Measurements from ENCODE around the gene VWCE.

Gene VWCE

DNA sequence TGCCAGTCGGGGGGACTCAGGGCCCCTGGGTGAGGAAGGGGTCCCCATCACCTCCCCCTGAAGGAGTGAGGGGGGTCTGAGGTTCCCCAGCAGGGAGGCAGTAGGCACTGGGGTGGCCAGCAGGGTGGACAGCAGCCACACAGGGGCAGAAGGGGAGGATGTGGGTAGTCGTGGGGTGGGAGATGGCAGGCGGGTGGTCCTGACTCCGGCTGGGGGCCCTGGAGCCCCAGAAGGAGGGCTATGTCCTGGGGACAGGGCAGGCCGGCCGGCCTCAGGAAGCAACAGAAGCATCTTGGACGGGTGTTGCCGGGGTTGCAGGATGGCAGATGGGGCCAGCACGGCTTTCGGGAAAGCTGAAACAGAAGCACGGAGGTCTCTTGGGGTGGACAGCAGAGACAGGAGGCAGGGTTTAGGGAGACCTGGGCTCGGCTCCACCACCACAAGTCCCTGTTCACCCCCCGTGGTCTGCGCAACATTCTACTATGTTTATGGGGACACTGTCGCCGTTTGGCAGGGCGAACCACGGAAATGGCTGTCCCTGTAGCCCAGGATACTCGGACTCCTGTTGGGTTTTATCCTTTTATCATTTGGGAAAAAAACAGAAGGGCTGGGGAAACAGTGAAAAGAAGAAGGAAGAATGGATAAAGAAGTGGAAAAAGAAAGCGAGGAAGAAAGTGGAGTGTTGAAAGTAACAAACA, 14.1 kb downstream of the VWCE start:
- Histone ChIP-seq H3K9me3 (ENCODE audit: control insufficient read depth, insufficient read depth, low read length) (no peaks in the 10 kb centered on the region), H3K36me3 (ENCODE audit: insufficient read depth, low read length) (peaks cover 12% of the 10 kb centered on the region; the same call in 1 of the 2 replicates), H3K9ac (ENCODE audit: low read depth, low read length) (no peak overlapping the region), H3K4me1 (ENCODE audit: insufficient read depth, low read length) (peaks cover 18% of the 10 kb centered on the region)

DNA sequence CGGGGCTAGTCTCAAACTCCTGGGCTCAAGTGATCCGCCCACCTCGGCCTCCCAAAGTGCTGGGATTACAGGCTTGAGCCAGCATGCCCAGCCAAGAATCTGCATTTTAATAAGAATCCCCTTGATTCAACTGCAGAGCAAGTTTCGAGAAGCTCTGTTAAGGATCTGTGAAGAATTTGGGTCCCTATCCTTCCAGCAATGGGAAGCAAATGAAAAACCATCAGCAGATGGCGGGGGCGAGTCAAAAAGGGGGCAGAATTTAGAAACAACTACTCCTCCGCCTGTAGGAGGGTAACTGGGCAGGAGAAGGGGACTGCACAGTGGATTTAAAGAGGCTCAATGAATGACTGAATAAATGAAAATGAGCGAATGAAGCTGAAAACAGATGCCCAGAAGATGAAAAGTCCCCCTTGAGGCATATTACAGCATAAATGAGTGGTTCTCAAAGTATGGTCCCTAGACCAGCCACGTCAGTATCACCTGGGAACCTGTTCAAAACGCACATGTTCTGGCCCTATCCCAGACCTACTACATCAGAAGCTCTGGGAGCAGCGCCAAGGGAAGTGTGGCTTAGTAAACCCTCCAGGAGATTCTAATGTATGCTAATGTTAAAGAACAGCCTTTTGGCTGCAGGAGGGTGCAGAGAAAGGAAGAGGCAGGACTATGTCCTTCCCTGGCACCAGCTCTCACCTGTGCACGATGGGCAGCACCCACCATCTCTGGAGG, 15.0 kb downstream of the VWCE start:
- peaks cover 8% of the 10 kb centered on the region; the same call in 1 of the 2 replicates for H3K36me3 ChIP-seq (ENCODE audit: insufficient read depth, low read length)

DNA sequence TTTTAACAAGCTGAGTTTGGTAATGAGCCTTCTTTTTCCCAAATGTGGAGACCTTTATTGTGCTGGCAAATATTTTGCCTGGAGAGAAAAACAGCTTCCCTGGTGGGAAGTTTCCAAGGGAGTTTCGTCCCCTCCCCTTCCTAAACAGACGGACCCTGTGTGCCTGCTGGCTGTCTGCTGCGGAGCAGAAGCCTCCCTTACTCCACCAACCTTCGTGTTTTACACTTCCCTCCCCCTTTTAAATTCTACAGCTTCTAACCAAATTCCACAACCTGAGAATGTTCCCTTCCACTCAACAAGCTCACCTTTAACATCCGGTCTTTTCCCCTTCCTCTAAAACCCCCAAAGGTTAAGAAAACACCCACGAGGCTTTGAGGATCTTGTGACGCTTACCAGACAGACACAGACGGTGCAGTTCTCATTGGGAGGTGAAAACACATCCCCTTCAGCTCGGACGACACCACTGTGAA, 17.1 kb downstream of the VWCE start:
- Histone ChIP-seq H3K9me3 (ENCODE audit: control insufficient read depth, insufficient read depth, low read length) (no peaks in the 10 kb centered on the region), H3K9ac (ENCODE audit: low read depth, low read length) (no peak overlapping the region), H3K36me3 (ENCODE audit: insufficient read depth, low read length) (peaks cover 12% of the 10 kb centered on the region; the same call in 1 of the 2 replicates), H3K4me1 (ENCODE audit: insufficient read depth, low read length) (peaks cover 18% of the 10 kb centered on the region)

More for the DNA sequence above, 15.0 kb downstream of the VWCE start:
- H3K9me3 ChIP-seq (ENCODE audit: control insufficient read depth, insufficient read depth, low read length): no peaks in the 10 kb centered on the region
- H3K4me1 ChIP-seq (ENCODE audit: insufficient read depth, low read length): peaks cover 18% of the 10 kb centered on the region
- H3K9ac ChIP-seq (ENCODE audit: low read depth, low read length): no peak overlapping the region

DNA sequence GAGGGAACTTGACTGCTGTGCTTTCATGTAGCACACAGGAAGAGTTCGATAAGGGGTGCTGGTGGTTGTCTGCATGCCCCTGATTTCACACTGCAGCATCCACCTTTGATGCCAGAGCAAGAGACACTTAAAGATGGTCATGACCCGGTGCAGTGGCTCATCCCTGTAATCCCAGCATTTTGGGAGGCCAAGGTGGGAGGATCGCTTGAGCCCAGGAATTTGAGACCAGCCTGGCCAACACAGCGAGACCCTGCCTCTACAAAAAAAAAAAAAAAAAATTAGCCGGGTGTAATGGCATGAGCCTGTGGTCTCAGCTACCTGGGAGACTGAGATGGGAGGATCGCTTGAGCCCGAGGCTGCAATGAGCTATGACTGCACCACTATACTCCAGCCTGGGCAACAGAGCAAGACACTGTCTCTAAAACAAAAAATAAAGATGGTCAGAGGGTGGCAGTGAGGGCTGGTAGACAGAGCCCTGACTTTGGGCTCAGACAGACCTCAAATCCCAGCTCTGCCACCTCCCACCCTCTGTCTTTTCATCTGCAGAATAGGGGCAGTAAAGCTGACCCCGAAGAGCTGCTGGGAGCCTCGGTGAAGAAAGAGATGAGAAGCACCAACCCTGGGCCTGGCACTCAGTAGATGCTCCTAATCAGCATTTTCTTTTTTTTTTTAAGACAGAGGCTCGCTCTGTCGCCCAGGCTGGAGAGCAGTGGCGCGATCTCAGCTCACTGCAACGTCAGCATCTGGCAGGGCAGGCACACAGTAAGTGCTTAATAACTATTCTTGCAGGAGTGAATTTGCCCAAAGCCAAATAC, 17.7 kb downstream of the VWCE start:
- peaks cover 18% of the 10 kb centered on the region for H3K4me1 ChIP-seq (ENCODE audit: insufficient read depth, low read length)

DNA sequence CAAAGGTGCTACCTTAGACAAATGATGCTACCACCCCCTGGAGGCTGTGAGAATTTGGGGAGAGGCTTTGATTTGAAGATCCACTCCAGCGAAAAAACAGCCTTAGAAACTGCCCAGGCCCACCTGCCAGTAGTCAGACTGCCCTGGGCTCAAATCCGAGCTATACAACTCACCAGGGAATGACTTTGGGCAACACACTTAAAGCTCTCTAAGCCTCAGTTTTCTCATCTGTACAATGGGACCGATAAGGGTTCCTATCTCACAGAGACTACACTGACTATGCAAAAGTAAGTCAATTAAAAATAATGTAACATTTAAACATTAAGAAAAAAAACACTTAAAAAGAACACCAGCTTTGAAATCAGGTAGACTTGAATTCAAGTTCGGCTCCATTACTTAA, 19.9 kb downstream of the VWCE start:
- H3K9me3 ChIP-seq (ENCODE audit: control insufficient read depth, insufficient read depth, low read length): no peaks in the 10 kb centered on the region
- peaks cover 13% of the 10 kb centered on the region for H3K4me1 ChIP-seq (ENCODE audit: insufficient read depth, low read length)
- H3K36me3 ChIP-seq (ENCODE audit: insufficient read depth, low read length): peaks cover 15% of the 10 kb centered on the region
- no peak overlapping the region for H3K9ac ChIP-seq (ENCODE audit: low read depth, low read length)

More for the DNA sequence above, 17.7 kb downstream of the VWCE start:
- Histone ChIP-seq H3K9ac (ENCODE audit: low read depth, low read length) (no peak overlapping the region), H3K36me3 (ENCODE audit: insufficient read depth, low read length) (peaks cover 15% of the 10 kb centered on the region), H3K9me3 (ENCODE audit: control insufficient read depth, insufficient read depth, low read length) (no peaks in the 10 kb centered on the region)

DNA sequence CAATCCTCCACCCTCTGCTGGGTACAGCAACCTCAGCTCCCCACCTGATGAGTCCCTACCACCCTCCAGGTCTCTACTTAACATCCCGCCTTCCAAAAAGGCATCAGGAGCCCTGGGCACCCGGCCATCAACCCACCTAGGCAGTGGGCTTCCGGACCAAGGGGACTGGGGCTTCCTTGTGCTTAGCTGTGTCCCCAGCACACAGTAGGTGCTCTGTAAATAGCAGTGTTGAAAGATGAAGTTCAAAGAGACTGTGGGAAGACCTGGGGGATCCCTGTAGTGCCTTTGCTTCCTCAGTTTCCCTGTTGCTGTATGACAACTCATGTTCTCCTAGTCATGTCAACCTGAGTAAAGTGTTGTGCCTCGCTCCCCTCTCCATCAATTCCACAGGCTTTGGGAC, 21.0 kb downstream of the VWCE start:
- Histone ChIP-seq H3K36me3 (ENCODE audit: insufficient read depth, low read length) (peaks cover 15% of the 10 kb centered on the region), H3K9me3 (ENCODE audit: control insufficient read depth, insufficient read depth, low read length) (no peaks in the 10 kb centered on the region), H3K9ac (ENCODE audit: low read depth, low read length) (no peak overlapping the region), H3K4me1 (ENCODE audit: insufficient read depth, low read length) (peaks cover 6% of the 10 kb centered on the region; the same call in 1 of the 2 replicates)

DNA sequence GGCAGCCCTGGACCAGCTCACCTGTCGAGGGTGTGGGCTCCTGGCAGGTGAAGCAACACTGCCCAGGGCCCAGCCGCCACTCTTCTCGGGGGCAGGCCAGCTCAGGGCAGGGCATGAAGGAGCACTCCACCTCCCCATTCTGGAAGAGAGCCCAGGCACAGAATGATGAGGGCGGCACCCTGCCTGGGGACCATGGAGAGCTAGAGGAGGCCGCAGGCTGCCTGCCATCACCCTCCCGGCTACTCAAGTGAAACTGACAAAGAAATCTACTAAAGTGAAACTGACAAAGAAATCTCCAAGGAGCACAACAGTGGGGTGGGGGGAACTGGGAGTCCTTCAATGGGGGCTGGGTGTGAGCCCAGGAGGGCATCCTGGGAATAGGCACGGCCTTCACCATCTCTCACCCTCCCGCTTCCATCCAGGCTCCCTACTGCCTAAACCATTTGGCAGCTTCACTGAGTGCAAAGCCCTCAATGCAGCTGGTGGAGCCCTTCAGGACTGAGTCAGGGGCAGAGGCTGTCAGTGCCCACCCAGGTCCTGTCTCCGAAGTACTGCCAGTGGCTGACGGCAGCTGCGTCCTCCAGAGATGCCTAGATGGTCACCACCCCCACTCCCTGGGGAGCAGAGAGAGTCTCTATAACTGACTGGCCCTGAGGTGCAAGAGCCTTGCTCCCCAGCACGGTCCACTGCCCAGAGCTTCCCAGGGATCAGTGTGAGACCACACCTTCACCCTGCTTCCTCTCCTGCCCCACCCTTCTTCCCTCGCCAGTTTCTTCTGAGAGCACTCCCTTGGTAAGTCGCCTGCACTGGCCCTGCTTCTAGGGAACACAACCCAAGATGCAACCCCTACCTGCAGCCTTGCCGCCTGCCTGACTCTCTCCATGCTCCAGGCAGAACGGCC, 21.7 kb downstream of the VWCE start:
- H3K9me3 ChIP-seq (ENCODE audit: control insufficient read depth, insufficient read depth, low read length): no peaks in the 10 kb centered on the region
- no peak overlapping the region for H3K9ac ChIP-seq (ENCODE audit: low read depth, low read length)
- peaks cover 6% of the 10 kb centered on the region; the same call in 1 of the 2 replicates for H3K4me1 ChIP-seq (ENCODE audit: insufficient read depth, low read length)

DNA sequence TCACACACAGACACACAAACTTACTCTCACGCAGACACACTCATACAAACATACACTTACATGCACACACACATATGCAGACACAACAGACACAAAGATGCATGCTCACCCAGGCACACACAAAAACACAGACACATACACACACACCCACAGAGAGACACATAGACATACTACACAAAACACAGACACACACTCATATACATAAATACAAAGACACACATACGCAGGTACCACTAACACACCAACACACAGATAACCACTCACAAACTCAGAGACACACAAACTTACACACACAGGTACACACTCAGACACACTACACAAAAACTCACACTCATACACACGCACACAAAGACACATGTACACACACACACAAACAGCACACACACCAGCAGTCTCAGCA, 22.4 kb downstream of the VWCE start:
- H3K36me3 ChIP-seq (ENCODE audit: insufficient read depth, low read length): peaks cover 12% of the 10 kb centered on the region
- H3K9me3 ChIP-seq (ENCODE audit: control insufficient read depth, insufficient read depth, low read length): no peaks in the 10 kb centered on the region
- H3K9ac ChIP-seq (ENCODE audit: low read depth, low read length): no peak overlapping the region
- no peaks in the 10 kb centered on the region for H3K4me1 ChIP-seq (ENCODE audit: insufficient read depth, low read length)

More for the DNA sequence above, 21.7 kb downstream of the VWCE start:
- peaks cover 15% of the 10 kb centered on the region for H3K36me3 ChIP-seq (ENCODE audit: insufficient read depth, low read length)

DNA sequence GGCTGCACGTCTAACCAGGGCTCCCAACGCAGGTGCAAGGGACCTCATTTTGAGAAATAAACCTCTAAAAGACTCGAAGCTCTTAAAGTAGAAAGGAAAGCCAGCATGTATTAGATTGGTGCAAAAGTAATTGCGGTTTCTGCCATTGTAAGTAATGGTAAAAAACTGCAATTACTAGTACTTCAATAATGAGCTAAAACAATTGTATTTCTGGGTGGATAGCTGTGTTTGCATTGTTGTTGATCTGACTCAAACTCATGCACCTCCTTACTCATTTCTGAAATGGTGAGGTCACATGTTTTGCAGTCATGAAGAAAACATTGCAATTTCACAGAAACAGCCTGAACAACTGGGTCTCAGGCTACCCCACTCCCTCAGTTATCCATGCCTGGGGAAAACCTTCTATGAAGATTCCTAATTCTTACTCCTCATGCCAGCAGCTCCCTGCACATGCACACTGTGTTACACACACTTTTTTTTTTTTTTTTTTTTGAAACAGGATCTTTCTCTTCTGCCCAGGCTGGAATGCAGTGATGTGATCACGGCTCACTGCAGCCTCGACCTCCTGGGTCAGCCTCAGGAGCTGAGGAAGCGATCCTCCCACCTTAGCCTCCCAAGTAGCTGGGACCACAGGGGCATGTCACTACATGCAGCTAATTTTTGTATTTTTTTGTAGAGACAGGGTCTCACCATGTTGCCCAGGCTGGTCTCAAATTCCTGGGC, 24.6 kb downstream of the VWCE start:
- Histone ChIP-seq H3K9me3 (ENCODE audit: control insufficient read depth, insufficient read depth, low read length) (no peaks in the 10 kb centered on the region), H3K36me3 (ENCODE audit: insufficient read depth, low read length) (peaks cover 8% of the 10 kb centered on the region), H3K9ac (ENCODE audit: low read depth, low read length) (no peak overlapping the region), H3K4me1 (ENCODE audit: insufficient read depth, low read length) (no peaks in the 10 kb centered on the region)

DNA sequence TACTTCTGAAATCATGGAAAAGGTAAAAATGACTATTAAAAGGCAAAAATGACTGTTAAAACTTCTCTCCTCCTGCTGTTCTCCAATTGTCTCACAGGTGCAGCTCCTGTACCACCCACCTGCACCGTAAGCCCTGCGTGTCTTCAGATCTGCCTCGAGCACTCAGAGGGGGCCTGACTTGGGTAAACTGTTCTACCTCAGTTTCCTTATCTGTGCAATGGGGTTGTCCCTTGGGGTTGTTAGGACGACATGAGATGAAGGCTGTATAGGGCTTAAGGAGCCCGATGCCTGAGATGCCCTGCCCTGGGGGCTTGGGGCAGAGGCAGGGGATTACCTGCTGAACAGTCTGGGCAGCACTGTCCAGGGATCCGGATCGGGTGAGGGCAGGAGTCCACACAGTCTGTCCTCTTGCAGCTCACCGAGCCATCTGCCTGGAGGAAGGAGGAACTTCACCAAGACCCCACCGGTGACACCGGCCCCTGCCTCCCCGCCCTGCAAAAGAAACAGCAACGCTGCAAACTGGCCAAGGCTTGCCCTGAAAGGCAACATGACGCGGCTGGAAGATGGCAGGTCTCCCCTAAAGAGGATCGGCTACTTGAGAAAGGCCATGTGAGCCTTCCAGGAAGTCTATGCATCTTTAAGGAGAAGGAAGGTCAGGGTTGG, 26.4 kb downstream of the VWCE start:
- Histone ChIP-seq H3K9me3 (ENCODE audit: control insufficient read depth, insufficient read depth, low read length) (no peaks in the 10 kb centered on the region), H3K9ac (ENCODE audit: low read depth, low read length) (no peak overlapping the region), H3K4me1 (ENCODE audit: insufficient read depth, low read length) (no peaks in the 10 kb centered on the region), H3K36me3 (ENCODE audit: insufficient read depth, low read length) (peaks cover 4% of the 10 kb centered on the region)

DNA sequence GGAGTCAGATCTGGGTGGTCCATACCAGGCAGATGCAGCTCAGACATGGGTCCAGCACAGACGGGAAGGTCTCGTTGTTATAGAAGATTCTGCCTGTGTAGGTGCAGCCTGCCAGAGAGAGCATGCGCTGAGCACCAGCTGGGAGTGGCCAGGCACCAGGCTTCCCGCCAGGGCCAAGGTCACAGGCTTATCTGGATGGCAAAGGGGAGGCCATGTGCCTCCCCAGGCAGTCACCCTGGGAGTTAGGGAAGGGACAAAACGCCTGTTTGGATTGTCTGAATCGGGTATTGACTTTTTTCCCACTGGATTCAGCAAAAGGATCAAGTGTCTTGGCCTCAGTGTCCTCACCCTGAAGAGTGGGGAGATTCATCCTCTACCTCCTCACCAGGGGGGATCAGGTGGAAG, 27.7 kb downstream of the VWCE start:
- Histone ChIP-seq H3K36me3 (ENCODE audit: insufficient read depth, low read length) (peaks cover 4% of the 10 kb centered on the region), H3K9ac (ENCODE audit: low read depth, low read length) (no peak overlapping the region), H3K4me1 (ENCODE audit: insufficient read depth, low read length) (no peaks in the 10 kb centered on the region), H3K9me3 (ENCODE audit: control insufficient read depth, insufficient read depth, low read length) (no peaks in the 10 kb centered on the region)

DNA sequence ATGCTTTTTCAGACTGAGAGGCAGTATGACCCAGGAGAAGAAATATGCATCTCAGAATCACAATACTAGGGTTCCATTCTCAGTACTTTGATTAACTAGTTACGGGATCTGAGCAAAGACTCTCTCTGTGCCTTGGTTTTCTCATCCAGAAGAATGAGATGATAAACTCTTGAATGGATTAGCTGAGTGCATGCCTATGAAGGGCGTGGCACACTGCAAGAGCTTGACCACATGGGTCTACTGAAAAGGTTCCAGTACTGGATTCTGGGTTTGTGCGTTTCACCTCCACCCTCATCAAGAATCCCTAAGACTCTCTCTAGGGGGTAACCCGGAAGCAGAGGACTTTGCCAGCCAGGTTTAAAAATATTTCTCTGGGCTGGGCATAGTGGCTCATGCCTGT, 28.5 kb downstream of the VWCE start:
- Histone ChIP-seq H3K36me3 (ENCODE audit: insufficient read depth, low read length) (peaks cover 3% of the 10 kb centered on the region), H3K9me3 (ENCODE audit: control insufficient read depth, insufficient read depth, low read length) (no peaks in the 10 kb centered on the region), H3K4me1 (ENCODE audit: insufficient read depth, low read length) (no peaks in the 10 kb centered on the region), H3K9ac (ENCODE audit: low read depth, low read length) (no peak overlapping the region)

DNA sequence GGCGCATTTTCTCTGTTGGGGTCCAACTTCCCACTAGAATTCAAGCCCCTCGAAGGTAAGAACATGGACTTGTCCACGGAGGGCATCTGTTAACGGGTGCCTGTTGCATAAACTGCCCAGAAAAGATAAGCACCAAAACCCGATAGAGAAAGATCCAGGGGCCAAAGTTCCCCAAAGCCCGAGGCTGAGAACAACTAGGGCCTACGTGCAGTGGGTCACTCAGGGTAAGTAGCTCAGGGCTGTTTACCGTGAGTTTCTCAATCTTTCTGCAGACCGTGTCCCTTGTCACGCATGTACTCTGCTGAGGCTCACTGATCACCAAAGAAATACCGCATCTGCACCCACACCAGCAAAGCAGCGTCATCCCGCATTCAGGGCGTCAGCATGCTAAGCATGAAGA, 29.8 kb downstream of the VWCE start:
- Histone ChIP-seq H3K9ac (ENCODE audit: low read depth, low read length) (no peak overlapping the region), H3K36me3 (ENCODE audit: insufficient read depth, low read length) (peaks cover 3% of the 10 kb centered on the region), H3K4me1 (ENCODE audit: insufficient read depth, low read length) (no peaks in the 10 kb centered on the region), H3K9me3 (ENCODE audit: control insufficient read depth, insufficient read depth, low read length) (no peaks in the 10 kb centered on the region)
